Neural progenitor cell (in vitro differentiated cells): Measurements from ENCODE around the gene EGFR. TPM values are rescaled to one million over a fixed set of nuclear protein-coding genes. Genes with fewer than 3 reads are reported as not detected.
"Not testable (repeated sequence)": the region's sequence is repeated elsewhere in the genome, so short reads cannot be mapped to it uniquely, and the experiment has no call there.

Source experiments
- DNase-seq: peaks from one replicate; pipeline ENCODE4 v3.0.0-alpha.2; 2016; ENCODE audit warnings: low spot score
- H2AFZ ChIP-seq: fragments of 200-600 bp; sonication (generic); replicated peaks from 2 replicates; pipeline ENCODE4 v1.6.1; 2016; ENCODE audit warnings: antibody characterized with exemption
- H3F3A ChIP-seq: fragments of 200-600 bp; sonication (generic); 2 replicates; pipeline ENCODE4 v1.6.1; 2016; ENCODE audit warnings: antibody characterized with exemption, low read depth
- H3K27ac ChIP-seq: fragments of 200-600 bp; sonication (generic); 2 replicates; pipeline ENCODE4 v1.5.1; 2016; ENCODE audit warnings: mild to moderate bottlenecking
- H3K27me3 ChIP-seq: fragments of 200-600 bp; sonication (generic); 2 replicates; pipeline ENCODE4 v1.6.1; 2016; ENCODE audit warnings: mild to moderate bottlenecking, moderate library complexity
- H3K36me3 ChIP-seq: fragments of 200-600 bp; sonication (generic); 2 replicates; pipeline ENCODE4 v1.5.1; 2016
- H3K4me1 ChIP-seq: fragments of 200-600 bp; sonication (generic); 2 replicates; pipeline ENCODE4 v1.6.1; 2016; ENCODE audit warnings: mixed run types
- H3K4me2 ChIP-seq: fragments of 200-600 bp; sonication (generic); 2 replicates; pipeline ENCODE4 v1.6.1; 2016
- H3K4me3 ChIP-seq: fragments of 200-600 bp; sonication (generic); 2 replicates; pipeline ENCODE4 v1.5.1; 2016
- H3K79me2 ChIP-seq: fragments of 200-600 bp; sonication (generic); 2 replicates; pipeline ENCODE4 v1.6.1; 2016; ENCODE audit warnings: low read depth
- H3K9ac ChIP-seq: fragments of 200-600 bp; sonication (generic); 2 replicates; pipeline ENCODE4 v1.6.1; 2016
- H3K9me3 ChIP-seq: fragments of 200-600 bp; sonication (generic); 2 replicates; pipeline ENCODE4 v1.5.1; 2016; ENCODE audit warnings: low read depth
- H4K20me1 ChIP-seq: fragments of 200-600 bp; sonication (generic); 2 replicates; pipeline ENCODE4 v1.6.1; 2016; ENCODE audit warnings: low read depth
- H3K27ac Mint-ChIP-seq: 3 replicates; pipeline ENCODE4 v1.8.0; 2021; ENCODE audit warnings: mixed read lengths
- H3K27me3 Mint-ChIP-seq: 2 replicates; pipeline ENCODE4 v1.8.0; 2022; ENCODE audit warnings: low read depth, mild to moderate bottlenecking, inconsistent platforms, moderate library complexity, mixed read lengths; ENCODE audit not compliant: insufficient read depth
- H3K36me3 Mint-ChIP-seq: 3 replicates; pipeline ENCODE4 v1.8.0; 2021; ENCODE audit warnings: mixed read lengths
- H3K4me1 Mint-ChIP-seq: 3 replicates; pipeline ENCODE4 v1.8.0; 2021; ENCODE audit warnings: mixed read lengths
- H3K4me3 Mint-ChIP-seq: 3 replicates; pipeline ENCODE4 v1.8.0; 2021; ENCODE audit warnings: mild to moderate bottlenecking, moderate library complexity, mixed read lengths
- H3K9me3 Mint-ChIP-seq: 3 replicates; pipeline ENCODE4 v1.8.0; 2020; ENCODE audit warnings: mixed read lengths
- CTCF ChIP-seq: fragments of 200-600 bp; sonication (generic); IDR thresholded peaks from 2 replicates; pipeline ENCODE4 v1.5.1; 2017; ENCODE audit warnings: antibody characterized with exemption, mild to moderate bottlenecking
- EZH2 ChIP-seq: fragments of 200-600 bp; sonication (generic); IDR thresholded peaks from 2 replicates; pipeline ENCODE4 v1.6.1; 2017; ENCODE audit warnings: antibody characterized with exemption, mild to moderate bottlenecking, moderate library complexity
- EZH2phosphoT487 ChIP-seq: fragments of 200-600 bp; sonication (generic); IDR thresholded peaks from 2 replicates; pipeline ENCODE4 v1.6.1; 2017; ENCODE audit warnings: antibody characterized with exemption
- total RNA-seq: library from RNA; depleted of rRNA; stranded (reverse); fragments of >200 nt; gene quantifications from 2 replicates; pipeline ENCODE4 v1.2.3, GENCODE V29; 2015; ENCODE audit warnings: low replicate concordance

The EGFR gene
- total RNA-seq, 1 donor from 2014 or later, result 4.6 TPM

DNA sequence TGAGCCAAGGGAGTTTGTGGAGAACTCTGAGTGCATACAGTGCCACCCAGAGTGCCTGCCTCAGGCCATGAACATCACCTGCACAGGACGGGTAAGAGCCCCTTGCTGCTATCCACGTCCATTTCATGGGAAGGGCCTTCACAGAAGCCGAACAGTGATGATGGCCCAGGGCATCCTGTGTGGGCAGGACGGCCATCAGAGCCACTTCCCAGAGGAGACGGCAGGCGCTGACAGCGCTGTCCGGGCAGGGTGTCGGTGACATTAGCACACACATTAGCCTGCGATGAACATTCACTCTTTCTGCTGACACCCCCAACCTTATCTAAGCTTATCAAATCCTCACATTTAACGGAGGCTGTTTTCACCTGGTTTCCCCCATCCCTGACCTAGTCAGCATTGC is 144.9 kb downstream of the EGFR start:
- Histone ChIP-seq H3K36me3 (no peaks in the 10 kb centered on the region), H3K9me3 (no peaks in the 10 kb centered on the region), H3F3A (peaks cover 8% of the 10 kb centered on the region), H3K4me1 (peaks cover 11% of the 10 kb centered on the region), H3K4me3 (no peak overlapping the region), H2AFZ (no peak overlapping the region), H3K27ac (no peak overlapping the region), H3K79me2 (no peaks in the 10 kb centered on the region), H3K9ac (no peak overlapping the region), H4K20me1 (no peaks in the 10 kb centered on the region), H3K27me3 (no peaks in the 10 kb centered on the region), H3K4me2 (no peak overlapping the region)
- H3K27me3 Mint-ChIP-seq, result peaks cover 2% of the 10 kb centered on the region
- H3K27ac Mint-ChIP-seq, result no peak overlapping the region
- peaks cover 15% of the 10 kb centered on the region for H3K4me1 Mint-ChIP-seq
- peaks cover 5% of the 10 kb centered on the region for H3K9me3 Mint-ChIP-seq
- DNase-seq, result no peak
- H3K36me3 Mint-ChIP-seq, result peaks cover 9% of the 10 kb centered on the region
- no peak overlapping the region for H3K4me3 Mint-ChIP-seq
- TF ChIP-seq EZH2phosphoT487 (no peak), CTCF (no peak), EZH2 (no peak)

GRCh38 chr7:55164527-55164926 is 145.7 kb downstream of the EGFR start:
- Histone ChIP-seq H3K4me1 (peaks cover 11% of the 10 kb centered on the region), H3K4me2 (no peak overlapping the region), H3K9me3 (no peaks in the 10 kb centered on the region), H3K27me3 (no peaks in the 10 kb centered on the region), H2AFZ (no peak overlapping the region), H3K4me3 (no peak overlapping the region), H3K27ac (no peak overlapping the region), H3K9ac (no peak overlapping the region), H3K79me2 (no peaks in the 10 kb centered on the region), H3K36me3 (no peaks in the 10 kb centered on the region), H3F3A (peaks cover 8% of the 10 kb centered on the region), H4K20me1 (no peaks in the 10 kb centered on the region)
- no peak for DNase-seq
- H3K4me1 Mint-ChIP-seq, result peaks cover 15% of the 10 kb centered on the region
- no peak overlapping the region for H3K27ac Mint-ChIP-seq
- peaks cover 9% of the 10 kb centered on the region for H3K36me3 Mint-ChIP-seq
- H3K9me3 Mint-ChIP-seq, result peaks cover 5% of the 10 kb centered on the region
- TF ChIP-seq EZH2, result no peak
- TF ChIP-seq EZH2phosphoT487, result no peak
- TF ChIP-seq CTCF, result no peak
- no peak overlapping the region for H3K4me3 Mint-ChIP-seq
- H3K27me3 Mint-ChIP-seq, result peaks cover 2% of the 10 kb centered on the region

DNA sequence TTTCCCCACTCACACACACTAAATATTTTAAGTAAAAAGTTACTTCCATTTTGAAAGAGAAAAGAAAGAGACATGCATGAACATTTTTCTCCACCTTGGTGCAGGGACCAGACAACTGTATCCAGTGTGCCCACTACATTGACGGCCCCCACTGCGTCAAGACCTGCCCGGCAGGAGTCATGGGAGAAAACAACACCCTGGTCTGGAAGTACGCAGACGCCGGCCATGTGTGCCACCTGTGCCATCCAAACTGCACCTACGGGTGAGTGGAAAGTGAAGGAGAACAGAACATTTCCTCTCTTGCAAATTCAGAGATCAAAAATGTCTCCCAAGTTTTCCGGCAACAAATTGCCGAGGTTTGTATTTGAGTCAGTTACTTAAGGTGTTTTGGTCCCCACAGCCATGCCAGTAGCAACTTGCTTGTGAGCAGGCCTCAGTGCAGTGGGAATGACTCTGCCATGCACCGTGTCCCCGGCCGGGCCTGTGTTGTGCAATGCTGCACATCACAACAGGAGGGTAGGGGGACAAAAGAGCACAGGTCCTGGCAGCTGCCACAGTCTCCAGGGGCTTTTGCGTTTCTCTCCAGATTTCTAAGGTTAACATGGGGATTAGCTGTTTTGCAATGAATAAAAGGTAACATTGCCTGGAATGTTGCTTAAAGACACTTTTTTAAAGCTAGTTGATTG is 146.5 kb downstream of the EGFR start:
- H3K4me2 ChIP-seq, result peak overlapping the region; percentile 27
- H4K20me1 ChIP-seq, result no peaks in the 10 kb centered on the region
- H3K79me2 ChIP-seq, result no peaks in the 10 kb centered on the region
- no peak overlapping the region for H3K27ac Mint-ChIP-seq
- peaks cover 5% of the 10 kb centered on the region for H3K9me3 Mint-ChIP-seq
- peaks cover 20% of the 10 kb centered on the region for H3K4me1 Mint-ChIP-seq
- H3K9ac ChIP-seq, result no peak overlapping the region
- no peak overlapping the region for H3K4me3 ChIP-seq
- H3K27me3 Mint-ChIP-seq, result peaks cover 2% of the 10 kb centered on the region
- no peaks in the 10 kb centered on the region for H3K27me3 ChIP-seq
- H3K4me1 ChIP-seq, result peaks cover 11% of the 10 kb centered on the region
- H3K36me3 Mint-ChIP-seq, result peaks cover 9% of the 10 kb centered on the region
- H3K9me3 ChIP-seq, result no peaks in the 10 kb centered on the region
- H2AFZ ChIP-seq, result peak overlapping the region; percentile 55
- H3K36me3 ChIP-seq, result no peaks in the 10 kb centered on the region
- peaks cover 8% of the 10 kb centered on the region for H3F3A ChIP-seq
- H3K27ac ChIP-seq, result no peak overlapping the region
- H3K4me3 Mint-ChIP-seq, result no peak overlapping the region
- DNase-seq, result peak; percentile 72
- TF ChIP-seq CTCF, result no peak
- TF ChIP-seq EZH2, result no peak
- TF ChIP-seq EZH2phosphoT487, result no peak

DNA sequence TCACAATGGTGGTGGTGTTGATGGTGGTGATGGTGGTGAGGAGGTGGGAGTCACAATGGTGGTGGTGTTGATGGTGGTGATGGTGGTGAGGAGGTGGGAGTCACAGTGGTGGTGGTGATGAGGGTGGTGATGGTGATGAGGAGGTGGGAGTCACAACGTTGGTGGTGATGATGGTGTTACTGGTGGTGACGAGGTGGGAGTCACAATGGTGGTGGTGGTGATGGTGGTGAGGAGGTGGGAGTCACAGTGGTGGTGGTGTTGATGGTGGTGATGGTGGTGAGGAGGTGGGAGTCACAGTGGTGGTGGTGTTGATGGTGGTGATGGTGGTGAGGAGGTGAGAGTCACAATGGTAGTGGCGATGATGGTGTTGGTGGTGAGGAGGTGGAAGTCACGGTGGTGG is 148.5 kb downstream of the EGFR start:
- Mint-ChIP-seq H3K4me1 (peaks cover 24% of the 10 kb centered on the region), H3K36me3 (peaks cover 11% of the 10 kb centered on the region)
- H3K36me3 ChIP-seq, H3K27me3 Mint-ChIP-seq, H3K9me3 ChIP-seq, H3K4me3 ChIP-seq, H3K4me2 ChIP-seq, H2AFZ ChIP-seq, H3K27ac ChIP-seq, H3K27ac Mint-ChIP-seq, H3K4me3 Mint-ChIP-seq, DNase-seq, H3F3A ChIP-seq, H3K27me3 ChIP-seq, H4K20me1 ChIP-seq, H3K9me3 Mint-ChIP-seq, H3K79me2 ChIP-seq, H3K9ac ChIP-seq: not testable (repeated sequence)
- H3K4me1 ChIP-seq, result peaks cover 11% of the 10 kb centered on the region
